Transverse colon (tissue), 4 donors: ENCODE measurements around the gene ANKFN1.

Experiments used
- EP300 ChIP-seq: sonication (generic); formaldehyde crosslinking; IDR thresholded peaks from one replicate; pipeline ENCODE4 v1.6.1; 2017; ENCODE audit warnings: antibody characterized with exemption, low read depth
- POLR2A ChIP-seq: fragments of 450-650 bp; IDR thresholded peaks from one replicate; pipeline ENCODE4 v1.6.1; 2016; ENCODE audit warnings: antibody characterized with exemption, mild to moderate bottlenecking, moderate library complexity
- POLR2AphosphoS5 ChIP-seq, 3 donors: sonication (generic); formaldehyde crosslinking; IDR thresholded peaks; one replicate each; pipeline ENCODE4 v1.6.1; 2016; ENCODE audit warnings: antibody characterized with exemption in 3 of 3
- TF ChIP-seq, protein P1 (sequence below), 5 experiments: fragments of 200-600 bp in 3 of 5; fragments of 450-650 bp in 2 of 5; sonication (generic) in 3 of 5; IDR thresholded peaks; 1 replicate in 2 of 5; 2 replicates in 3 of 5; pipeline ENCODE4 v1.5.1; 2016 to 2017; ENCODE audit warnings: antibody characterized with exemption in 5 of 5, inconsistent platforms in 3 of 5, mild to moderate bottlenecking in 2 of 5, moderate library complexity in 1 of 5

- TF ChIP-seq, protein P1, sequence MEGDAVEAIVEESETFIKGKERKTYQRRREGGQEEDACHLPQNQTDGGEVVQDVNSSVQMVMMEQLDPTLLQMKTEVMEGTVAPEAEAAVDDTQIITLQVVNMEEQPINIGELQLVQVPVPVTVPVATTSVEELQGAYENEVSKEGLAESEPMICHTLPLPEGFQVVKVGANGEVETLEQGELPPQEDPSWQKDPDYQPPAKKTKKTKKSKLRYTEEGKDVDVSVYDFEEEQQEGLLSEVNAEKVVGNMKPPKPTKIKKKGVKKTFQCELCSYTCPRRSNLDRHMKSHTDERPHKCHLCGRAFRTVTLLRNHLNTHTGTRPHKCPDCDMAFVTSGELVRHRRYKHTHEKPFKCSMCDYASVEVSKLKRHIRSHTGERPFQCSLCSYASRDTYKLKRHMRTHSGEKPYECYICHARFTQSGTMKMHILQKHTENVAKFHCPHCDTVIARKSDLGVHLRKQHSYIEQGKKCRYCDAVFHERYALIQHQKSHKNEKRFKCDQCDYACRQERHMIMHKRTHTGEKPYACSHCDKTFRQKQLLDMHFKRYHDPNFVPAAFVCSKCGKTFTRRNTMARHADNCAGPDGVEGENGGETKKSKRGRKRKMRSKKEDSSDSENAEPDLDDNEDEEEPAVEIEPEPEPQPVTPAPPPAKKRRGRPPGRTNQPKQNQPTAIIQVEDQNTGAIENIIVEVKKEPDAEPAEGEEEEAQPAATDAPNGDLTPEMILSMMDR (IDR thresholded peaks at IDR 0.05) = no peak
- TF ChIP-seq POLR2A (no peak), EP300 (no peak), POLR2AphosphoS5 (IDR thresholded peaks at IDR 0.05) (no peak)
These were observed 288.0 kb downstream of the ANKFN1 start for GRCh38 chr17:56441308-56441707.
